ENCODE data around the gene CCL4L2. TPM values are rescaled to one million over a fixed set of nuclear protein-coding genes. Genes with fewer than 3 reads are reported as not detected.

CCL4L2 gene
- total and polyA plus RNA-seq, 2 donors from 2014 or later = 1.6 to 3.4 TPM

DNA sequence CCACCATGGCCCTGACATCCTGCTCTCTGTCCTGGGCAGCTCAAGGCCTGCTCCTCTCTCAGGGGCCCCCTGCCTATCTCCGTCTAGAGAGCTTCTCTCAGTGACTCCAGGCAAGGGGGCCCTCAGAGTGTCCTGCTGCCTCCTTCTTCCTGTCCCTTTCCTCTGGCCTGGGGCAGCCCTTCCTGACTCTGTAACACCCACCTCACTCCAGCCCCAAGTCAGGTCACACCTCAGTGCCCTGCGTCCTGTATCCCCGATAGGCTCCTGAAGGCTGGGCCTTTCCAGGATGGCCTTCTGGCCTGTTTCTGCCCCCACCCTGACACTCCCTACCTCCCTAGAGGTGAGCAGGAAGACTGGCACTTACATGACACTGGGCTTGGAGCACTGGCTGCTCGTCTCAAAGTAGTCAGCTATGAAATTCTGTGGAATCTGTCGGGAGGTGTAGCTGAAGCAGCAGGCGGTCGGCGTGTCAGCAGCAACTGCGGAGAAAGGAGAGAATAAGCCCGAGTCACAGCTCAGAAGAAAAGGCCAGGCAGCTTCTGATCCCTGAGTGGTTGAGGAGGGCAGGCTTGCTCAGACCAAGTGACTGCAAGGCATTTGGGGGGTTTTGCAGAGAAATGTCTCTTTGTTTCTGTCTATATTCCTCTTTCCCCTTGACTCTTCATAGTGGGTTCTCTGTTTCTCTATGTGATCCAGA is 15.3 kb upstream of the CCL4L2 start:
- Histone ChIP-seq H3K27ac (ENCODE audit: low read depth in 2 of 2, low read length in 2 of 2) (no peak overlapping the region), H3K9ac (ENCODE audit: low read length in 3 of 3) (no peak overlapping the region), H3K4me3 (ENCODE audit: low read length in 3 of 3) (no peak overlapping the region), H3K36me3 (ENCODE audit: control insufficient read depth in 2 of 3, insufficient read depth in 3 of 3, low read length in 3 of 3) (no peaks in the 10 kb centered on the region), H3K4me1 (ENCODE audit: control insufficient read depth in 2 of 3, insufficient read depth in 2 of 3, low read depth in 1 of 3, low read length in 3 of 3) (no peaks in the 10 kb centered on the region), H3K27me3 (ENCODE audit: control insufficient read depth, insufficient read depth, low read length) (peaks cover 14% of the 10 kb centered on the region), H3K9me3 (ENCODE audit: control insufficient read depth in 2 of 3, insufficient read depth in 1 of 3, low read length in 3 of 3) (no peaks in the 10 kb centered on the region)
- FAIRE-seq (no peak), DNase-seq (no peak)
- TF ChIP-seq, protein P1, sequence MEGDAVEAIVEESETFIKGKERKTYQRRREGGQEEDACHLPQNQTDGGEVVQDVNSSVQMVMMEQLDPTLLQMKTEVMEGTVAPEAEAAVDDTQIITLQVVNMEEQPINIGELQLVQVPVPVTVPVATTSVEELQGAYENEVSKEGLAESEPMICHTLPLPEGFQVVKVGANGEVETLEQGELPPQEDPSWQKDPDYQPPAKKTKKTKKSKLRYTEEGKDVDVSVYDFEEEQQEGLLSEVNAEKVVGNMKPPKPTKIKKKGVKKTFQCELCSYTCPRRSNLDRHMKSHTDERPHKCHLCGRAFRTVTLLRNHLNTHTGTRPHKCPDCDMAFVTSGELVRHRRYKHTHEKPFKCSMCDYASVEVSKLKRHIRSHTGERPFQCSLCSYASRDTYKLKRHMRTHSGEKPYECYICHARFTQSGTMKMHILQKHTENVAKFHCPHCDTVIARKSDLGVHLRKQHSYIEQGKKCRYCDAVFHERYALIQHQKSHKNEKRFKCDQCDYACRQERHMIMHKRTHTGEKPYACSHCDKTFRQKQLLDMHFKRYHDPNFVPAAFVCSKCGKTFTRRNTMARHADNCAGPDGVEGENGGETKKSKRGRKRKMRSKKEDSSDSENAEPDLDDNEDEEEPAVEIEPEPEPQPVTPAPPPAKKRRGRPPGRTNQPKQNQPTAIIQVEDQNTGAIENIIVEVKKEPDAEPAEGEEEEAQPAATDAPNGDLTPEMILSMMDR (IDR thresholded peaks at IDR 0.05; ENCODE audit: borderline replicate concordance, extremely low read depth, insufficient read depth) = no peak
- intact Hi-C loops (cut with DNase I) = no loop called here

- TF ChIP-seq, protein P1 (IDR thresholded peaks at IDR 0.05; ENCODE audit: borderline replicate concordance, extremely low read depth, insufficient read depth) = no peak
- intact Hi-C loops (cut with DNase I) = no loop called here
- no peak overlapping the region for H3K27ac ChIP-seq (ENCODE audit: low read depth in 2 of 2, low read length in 2 of 2)
These were observed 14.8 kb upstream of the CCL4L2 start for GRCh38 chr17:36196131-36196486.

GRCh38 chr17:36197387-36197703 is 13.5 kb upstream of the CCL4L2 start:
- Histone ChIP-seq H3K27ac (ENCODE audit: low read depth in 2 of 2, low read length in 2 of 2) (no peak overlapping the region), H3K4me3 (ENCODE audit: low read length in 3 of 3) (no peak overlapping the region)

More at GRCh38 chr17:36196131-36196486, 14.8 kb upstream of the CCL4L2 start:
- no peaks in the 10 kb centered on the region for H3K36me3 ChIP-seq (ENCODE audit: control insufficient read depth in 2 of 3, insufficient read depth in 3 of 3, low read length in 3 of 3)
- FAIRE-seq = no peak
- peaks cover 14% of the 10 kb centered on the region for H3K27me3 ChIP-seq (ENCODE audit: control insufficient read depth, insufficient read depth, low read length)
- H3K4me3 ChIP-seq (ENCODE audit: low read length in 3 of 3) = no peak overlapping the region
- H3K9me3 ChIP-seq (ENCODE audit: control insufficient read depth in 2 of 3, insufficient read depth in 1 of 3, low read length in 3 of 3) = no peaks in the 10 kb centered on the region
- no peaks in the 10 kb centered on the region for H3K4me1 ChIP-seq (ENCODE audit: control insufficient read depth in 2 of 3, insufficient read depth in 2 of 3, low read depth in 1 of 3, low read length in 3 of 3)
- DNase-seq = no peak
- no peak overlapping the region for H3K9ac ChIP-seq (ENCODE audit: low read length in 3 of 3)

More at GRCh38 chr17:36197387-36197703, 13.5 kb upstream of the CCL4L2 start:
- DNase-seq = peak in 2 of 5 donors; percentile 32 to 43
- intact Hi-C loops (cut with DNase I) = no loop called here
- no peaks in the 10 kb centered on the region for H3K9me3 ChIP-seq (ENCODE audit: control insufficient read depth in 2 of 3, insufficient read depth in 1 of 3, low read length in 3 of 3)
- no peak overlapping the region for H3K9ac ChIP-seq (ENCODE audit: low read length in 3 of 3)
- H3K27me3 ChIP-seq (ENCODE audit: control insufficient read depth, insufficient read depth, low read length) = peaks cover 13% of the 10 kb centered on the region
- TF ChIP-seq, protein P1 (IDR thresholded peaks at IDR 0.05; ENCODE audit: borderline replicate concordance, extremely low read depth, insufficient read depth) = no peak
- no peaks in the 10 kb centered on the region for H3K4me1 ChIP-seq (ENCODE audit: control insufficient read depth in 2 of 3, insufficient read depth in 2 of 3, low read depth in 1 of 3, low read length in 3 of 3)
- H3K36me3 ChIP-seq (ENCODE audit: control insufficient read depth in 2 of 3, insufficient read depth in 3 of 3, low read length in 3 of 3) = no peaks in the 10 kb centered on the region
- no peak for FAIRE-seq
